NCI-H128 (cell line): ENCODE measurements around the gene CPSF6.
"Not testable (repeated sequence)": the region's sequence is repeated elsewhere in the genome, so short reads cannot be mapped to it uniquely, and the experiment has no call there.

Source experiments
- DNase-seq: peaks from one replicate; lab custom pipeline; 2025; ENCODE audit not compliant: unreplicated experiment; lab: John Stamatoyannopoulos, UW

Gene CPSF6

DNA sequence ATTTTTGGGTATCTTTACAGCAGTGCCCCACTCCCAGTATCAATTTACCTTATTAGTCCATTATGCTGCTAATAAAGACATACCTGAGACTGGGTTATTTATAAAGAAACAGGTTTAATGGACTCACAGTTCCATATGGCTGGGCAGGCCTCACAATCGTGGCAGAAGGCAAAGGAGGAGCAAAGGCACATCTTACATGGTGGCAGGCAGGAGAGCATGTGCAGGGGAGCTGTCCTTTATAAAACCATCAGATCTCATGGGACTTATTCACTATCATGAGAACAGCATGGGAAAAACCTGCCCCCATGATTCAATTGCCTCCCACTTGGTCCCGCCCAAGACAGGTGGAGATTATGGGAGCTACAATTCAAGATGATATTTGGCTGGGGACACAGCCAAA is 77.9 kb downstream of the CPSF6 start:
- not testable (repeated sequence) for DNase-seq

DNA sequence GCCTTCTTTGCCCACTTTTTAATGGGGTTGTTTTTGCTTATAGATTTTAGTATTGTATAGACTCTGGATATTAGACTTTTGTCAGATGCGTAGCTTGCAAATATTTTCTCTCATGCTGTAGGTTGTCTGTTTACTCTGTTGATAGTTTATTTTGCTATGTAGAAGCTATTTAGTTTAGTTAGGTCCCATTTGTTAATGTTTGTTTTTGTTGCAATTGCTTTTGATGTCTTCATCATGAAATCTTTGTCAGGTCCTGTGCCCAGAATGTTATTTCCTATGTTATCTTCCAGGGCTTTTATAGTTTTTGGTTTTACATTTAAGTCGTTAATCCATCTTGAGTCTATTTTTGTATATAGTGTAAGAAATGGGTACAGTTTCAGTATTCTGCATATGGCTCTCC is 78.9 kb downstream of the CPSF6 start:
- DNase-seq: no peak

DNA sequence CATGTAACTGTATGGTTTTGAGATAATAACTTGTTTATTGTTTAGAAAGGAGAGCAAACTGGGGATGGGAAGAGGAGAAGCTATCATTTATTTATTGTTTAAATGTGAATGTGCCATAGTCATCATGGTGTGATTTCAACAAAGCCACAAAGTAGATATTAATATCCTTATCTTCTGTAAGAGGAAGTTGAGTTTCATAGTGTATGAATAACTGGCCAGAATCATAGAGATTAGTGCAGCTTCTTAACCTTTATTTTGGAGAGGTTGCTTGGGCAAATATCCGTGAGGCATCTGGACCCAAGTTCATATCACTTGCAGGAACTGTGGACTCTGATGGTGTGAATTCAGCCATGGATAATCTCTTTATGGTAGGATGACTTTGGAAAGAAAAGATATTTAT is 82.0 kb downstream of the CPSF6 start:
- no peak for DNase-seq
